Nephron progenitor cell (in vitro differentiated cells): ENCODE results near the gene TBC1D2.

ENCODE experiments used
- DNase-seq: peaks from one replicate; pipeline ENCODE4 v3.0.0; 2021
- H3K27ac Mint-ChIP-seq: 2 replicates; pipeline ENCODE4 v1.8.0; 2021; ENCODE audit warnings: mild to moderate bottlenecking, moderate library complexity, mixed read lengths
- H3K27me3 Mint-ChIP-seq: 2 replicates; pipeline ENCODE4 v1.8.0; 2021; ENCODE audit warnings: mild to moderate bottlenecking, low read depth, mixed read lengths; ENCODE audit not compliant: poor library complexity
- H3K36me3 Mint-ChIP-seq: 2 replicates; pipeline ENCODE4 v1.8.0; 2021; ENCODE audit warnings: low read depth, mixed read lengths
- H3K4me1 Mint-ChIP-seq: 2 replicates; pipeline ENCODE4 v1.8.0; 2021; ENCODE audit warnings: mixed read lengths
- H3K4me3 Mint-ChIP-seq: 2 replicates; pipeline ENCODE4 v1.8.0; 2021; ENCODE audit warnings: mild to moderate bottlenecking, moderate library complexity, mixed read lengths
- H3K9me3 Mint-ChIP-seq: 2 replicates; pipeline ENCODE4 v1.8.0; 2021; ENCODE audit warnings: mild to moderate bottlenecking, moderate library complexity, mixed read lengths
- TF ChIP-seq, protein P1 (sequence below): fragments of 200-600 bp; sonication (generic); IDR thresholded peaks from 2 replicates; pipeline ENCODE4 v1.5.0; 2021; ENCODE audit warnings: antibody characterized with exemption

TBC1D2 gene

DNA sequence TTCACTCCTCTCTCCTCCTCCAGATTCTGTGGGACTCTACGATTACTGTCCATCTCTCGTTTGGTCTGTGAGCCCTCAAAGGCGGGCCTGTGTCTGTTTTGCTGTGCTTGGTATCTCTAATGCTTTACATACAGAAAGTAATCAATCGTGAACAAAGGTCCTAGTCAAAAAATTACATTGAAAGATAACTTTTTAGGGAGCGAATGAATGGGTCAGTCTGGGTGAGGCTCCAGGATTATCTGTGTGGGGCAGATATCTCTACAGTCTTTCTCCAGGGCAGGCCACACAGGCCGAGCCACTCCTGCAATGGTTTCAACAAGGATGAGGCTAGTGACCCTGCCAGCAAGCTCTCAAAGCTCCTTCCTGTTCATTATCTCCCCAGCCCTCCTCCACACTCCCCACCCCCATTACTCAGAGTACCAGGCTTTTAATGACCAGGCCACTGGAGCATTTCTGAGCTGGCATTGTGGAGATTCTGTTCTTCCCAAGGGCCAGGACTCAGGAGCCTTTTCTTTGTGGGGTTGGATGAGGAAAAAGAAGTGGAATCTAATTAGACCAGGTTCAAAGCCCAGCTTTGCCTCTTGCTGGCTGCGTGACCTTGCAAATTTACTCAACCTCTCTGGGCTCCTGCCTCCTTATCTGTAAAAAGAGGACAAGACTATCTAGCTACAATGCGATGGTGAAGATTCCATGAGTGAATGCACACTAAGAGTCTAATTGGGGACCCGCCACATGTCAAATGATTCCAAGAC, 73.2 kb downstream of the TBC1D2 start:
- no peak overlapping the region for H3K4me3 Mint-ChIP-seq
- no peak for DNase-seq
- peaks cover 26% of the 10 kb centered on the region for H3K4me1 Mint-ChIP-seq
- TF ChIP-seq, protein P1, sequence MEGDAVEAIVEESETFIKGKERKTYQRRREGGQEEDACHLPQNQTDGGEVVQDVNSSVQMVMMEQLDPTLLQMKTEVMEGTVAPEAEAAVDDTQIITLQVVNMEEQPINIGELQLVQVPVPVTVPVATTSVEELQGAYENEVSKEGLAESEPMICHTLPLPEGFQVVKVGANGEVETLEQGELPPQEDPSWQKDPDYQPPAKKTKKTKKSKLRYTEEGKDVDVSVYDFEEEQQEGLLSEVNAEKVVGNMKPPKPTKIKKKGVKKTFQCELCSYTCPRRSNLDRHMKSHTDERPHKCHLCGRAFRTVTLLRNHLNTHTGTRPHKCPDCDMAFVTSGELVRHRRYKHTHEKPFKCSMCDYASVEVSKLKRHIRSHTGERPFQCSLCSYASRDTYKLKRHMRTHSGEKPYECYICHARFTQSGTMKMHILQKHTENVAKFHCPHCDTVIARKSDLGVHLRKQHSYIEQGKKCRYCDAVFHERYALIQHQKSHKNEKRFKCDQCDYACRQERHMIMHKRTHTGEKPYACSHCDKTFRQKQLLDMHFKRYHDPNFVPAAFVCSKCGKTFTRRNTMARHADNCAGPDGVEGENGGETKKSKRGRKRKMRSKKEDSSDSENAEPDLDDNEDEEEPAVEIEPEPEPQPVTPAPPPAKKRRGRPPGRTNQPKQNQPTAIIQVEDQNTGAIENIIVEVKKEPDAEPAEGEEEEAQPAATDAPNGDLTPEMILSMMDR, result no peak
- peaks cover 7% of the 10 kb centered on the region for H3K27me3 Mint-ChIP-seq
- H3K27ac Mint-ChIP-seq, result no peak overlapping the region
- H3K36me3 Mint-ChIP-seq, result no peaks in the 10 kb centered on the region
- no peaks in the 10 kb centered on the region for H3K9me3 Mint-ChIP-seq

DNA sequence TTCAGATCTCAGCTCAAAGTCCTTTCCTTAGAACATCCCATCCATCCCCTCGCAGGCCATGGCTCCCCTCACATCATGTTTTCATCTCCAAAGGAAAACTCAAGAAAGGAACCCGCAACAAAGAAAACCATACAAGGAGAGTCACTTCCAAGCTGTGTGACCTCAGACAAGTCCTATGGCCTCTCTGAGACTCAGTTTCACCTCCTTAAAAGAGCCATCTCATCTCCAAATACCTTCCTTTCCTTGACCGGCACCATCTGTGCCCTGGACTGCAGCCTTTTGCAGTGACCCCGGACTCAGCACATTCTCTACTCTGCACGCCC, 73.7 kb downstream of the TBC1D2 start:
- peaks cover 7% of the 10 kb centered on the region for H3K27me3 Mint-ChIP-seq
- no peak overlapping the region for H3K4me3 Mint-ChIP-seq
- no peaks in the 10 kb centered on the region for H3K9me3 Mint-ChIP-seq
- no peaks in the 10 kb centered on the region for H3K36me3 Mint-ChIP-seq
- no peak for DNase-seq
- H3K27ac Mint-ChIP-seq, result no peak overlapping the region
- TF ChIP-seq, protein P1, result no peak
- peaks cover 26% of the 10 kb centered on the region for H3K4me1 Mint-ChIP-seq

DNA sequence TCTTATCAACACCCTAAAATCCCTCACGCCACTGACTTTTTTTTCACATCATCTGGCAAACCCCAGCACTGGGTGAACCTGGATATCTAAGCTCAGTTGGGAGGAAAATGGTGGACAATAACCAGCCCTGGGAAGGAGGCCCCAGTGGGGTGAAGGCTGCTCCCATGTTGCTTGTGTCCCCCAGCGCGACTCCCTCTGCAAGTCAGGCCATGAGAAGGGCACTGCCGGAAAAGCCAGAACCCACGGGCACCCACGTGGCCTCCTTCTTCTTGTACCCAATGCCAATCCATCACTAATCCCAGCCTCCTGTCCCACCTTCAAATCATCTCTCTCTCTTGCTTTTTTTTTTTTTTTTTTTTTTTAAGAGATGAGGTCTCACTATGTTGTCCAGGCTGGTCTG, 74.5 kb downstream of the TBC1D2 start:
- Mint-ChIP-seq H3K9me3 (no peaks in the 10 kb centered on the region), H3K36me3 (no peaks in the 10 kb centered on the region), H3K4me3 (no peak overlapping the region), H3K27me3 (peaks cover 7% of the 10 kb centered on the region), H3K4me1 (peaks cover 33% of the 10 kb centered on the region), H3K27ac (no peak overlapping the region)
- TF ChIP-seq, protein P1, result no peak
- no peak for DNase-seq

DNA sequence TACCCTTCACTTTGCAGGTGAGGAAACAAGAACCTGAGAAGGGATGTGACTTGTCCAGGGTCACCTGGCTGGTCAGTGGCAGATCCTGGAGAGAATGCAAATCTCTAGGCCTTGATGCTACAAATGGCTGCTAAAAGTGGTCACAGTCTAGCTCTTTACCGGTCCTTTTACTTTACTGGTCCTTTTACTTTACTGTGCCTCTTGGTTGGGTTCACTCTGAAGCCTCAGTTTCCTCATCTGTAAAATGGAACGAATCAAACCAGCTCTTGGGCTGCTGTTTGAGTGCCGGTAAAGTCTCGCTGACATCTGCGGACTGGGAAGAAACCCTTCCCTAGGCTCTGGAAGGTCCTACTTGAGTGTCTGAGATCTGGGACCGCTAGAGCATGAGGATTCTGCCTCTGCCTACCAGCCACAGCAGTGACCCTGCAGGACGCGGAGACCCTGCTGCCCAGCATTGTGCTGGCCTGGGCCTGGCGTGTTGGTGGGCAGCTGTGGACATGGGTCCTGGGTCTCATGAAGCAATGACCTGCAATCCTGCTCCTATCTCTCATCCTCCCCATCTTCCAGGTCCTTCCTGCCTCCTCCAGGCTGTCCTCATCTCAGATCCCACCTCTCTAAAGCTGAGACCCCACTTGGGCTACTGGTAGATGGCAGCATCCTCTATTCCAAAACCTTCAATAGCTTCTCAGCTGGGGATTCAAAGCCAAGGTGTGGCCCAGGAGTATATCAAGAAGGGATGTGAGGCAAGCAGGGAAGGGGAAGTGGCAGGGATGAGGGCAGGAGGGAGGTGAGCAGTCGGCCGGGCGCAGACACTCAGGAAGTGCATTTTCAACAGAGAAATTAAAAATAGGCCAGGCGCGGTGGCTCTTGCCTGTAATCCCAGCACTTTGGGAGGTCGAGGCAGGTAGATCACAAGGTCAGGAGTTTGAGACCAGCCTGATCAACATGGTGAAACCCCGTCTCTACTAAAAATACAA, 76.3 kb downstream of the TBC1D2 start:
- no peak overlapping the region for H3K27ac Mint-ChIP-seq

DNA sequence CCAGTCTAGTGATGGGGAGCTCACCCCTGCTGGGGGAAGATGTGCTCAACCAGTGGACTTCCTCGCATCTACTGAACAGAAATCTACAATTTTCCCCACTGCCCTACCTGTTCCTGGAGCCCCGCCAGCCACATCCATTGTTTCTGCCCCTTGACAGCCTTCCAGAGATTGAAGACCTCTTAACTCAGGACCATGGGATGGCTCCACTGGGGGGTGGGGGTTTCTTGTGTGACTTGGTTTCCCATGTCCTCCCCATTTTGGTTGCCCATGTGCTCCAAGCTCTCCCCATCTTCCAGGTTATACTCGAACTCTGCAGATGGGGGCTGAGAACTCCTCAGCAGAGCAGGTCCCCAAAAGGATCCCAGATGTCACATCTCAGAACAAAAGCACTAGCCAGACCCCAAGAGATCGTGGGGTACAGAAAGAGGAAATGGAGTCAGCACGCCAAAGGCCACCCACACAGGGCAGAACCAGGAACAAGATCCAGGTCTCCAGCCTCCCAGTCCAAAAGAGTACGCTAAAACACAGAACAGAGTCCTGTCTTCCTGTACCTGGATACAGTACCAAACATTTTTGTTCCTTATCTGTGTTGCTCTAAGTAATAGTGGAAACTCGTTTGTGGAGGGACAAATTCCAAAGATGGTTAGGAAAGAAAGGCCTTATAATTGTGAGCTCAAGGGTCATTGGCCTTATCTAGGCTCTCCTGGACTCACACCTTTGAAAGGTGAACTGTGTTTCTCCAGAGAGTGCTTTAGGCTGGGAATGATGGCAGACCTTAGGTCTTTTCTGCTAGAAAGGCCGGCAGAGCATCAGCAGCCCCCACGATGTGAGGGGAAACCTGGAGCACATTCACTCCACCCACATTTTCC, 78.8 kb downstream of the TBC1D2 start:
- H3K36me3 Mint-ChIP-seq, result no peaks in the 10 kb centered on the region
- no peak overlapping the region for H3K4me3 Mint-ChIP-seq

More for the DNA sequence above, 76.3 kb downstream of the TBC1D2 start:
- peaks cover 7% of the 10 kb centered on the region for H3K27me3 Mint-ChIP-seq
- no peak for DNase-seq
- H3K36me3 Mint-ChIP-seq, result no peaks in the 10 kb centered on the region
- no peaks in the 10 kb centered on the region for H3K9me3 Mint-ChIP-seq
- H3K4me3 Mint-ChIP-seq, result no peak overlapping the region
- peaks cover 51% of the 10 kb centered on the region for H3K4me1 Mint-ChIP-seq
- TF ChIP-seq, protein P1, result no peak

More for the DNA sequence above, 78.8 kb downstream of the TBC1D2 start:
- peaks cover 2% of the 10 kb centered on the region for H3K27me3 Mint-ChIP-seq
- H3K9me3 Mint-ChIP-seq, result no peaks in the 10 kb centered on the region
- DNase-seq, result no peak
- TF ChIP-seq, protein P1, result no peak
- peaks cover 59% of the 10 kb centered on the region for H3K4me1 Mint-ChIP-seq
- peak overlapping the region; percentile 91 for H3K27ac Mint-ChIP-seq
